Lung (tissue), 12 donors: ENCODE data around the gene SSTR3. TPM values are rescaled to one million over a fixed set of nuclear protein-coding genes. Genes with fewer than 3 reads are reported as not detected.

ENCODE experiments used
- ATAC-seq: fragments of 200-7000 bp; cut with Tn5 transposase; one replicate; pipeline ENCODE4 v1.9.1; 2020; ENCODE audit warnings: moderate number of reproducible peaks; ENCODE audit not compliant: insufficient read depth, low FRiP score
- DNase-seq, 3 donors: peaks; one replicate each; pipeline ENCODE4 v3.0.0-alpha.2; 2013 to 2017
- H3K27ac ChIP-seq, 2 donors: one replicate each; pipeline ENCODE4 v1.5.1; 2013; ENCODE audit warnings: mild to moderate bottlenecking in 2 of 2, moderate library complexity in 2 of 2, control low read depth in 1 of 2, inconsistent platforms in 1 of 2, low read depth in 1 of 2, low read length in 1 of 2
- H3K27me3 ChIP-seq, 3 donors: one replicate each; pipeline ENCODE4 v1.5.1; 2013; ENCODE audit warnings: low read length in 2 of 3; ENCODE audit not compliant: control insufficient read depth in 3 of 3, insufficient read depth in 3 of 3
- H3K36me3 ChIP-seq, 4 donors: one replicate each; pipeline ENCODE4 v1.5.1; 2013; ENCODE audit warnings: low read length in 4 of 4, mild to moderate bottlenecking in 1 of 4, moderate library complexity in 1 of 4; ENCODE audit not compliant: control insufficient read depth in 4 of 4, insufficient read depth in 4 of 4
- H3K4me1 ChIP-seq, 5 donors: one replicate each; pipeline ENCODE4 v1.5.1; 2013; ENCODE audit warnings: low read length in 5 of 5, mild to moderate bottlenecking in 2 of 5, moderate library complexity in 1 of 5; ENCODE audit not compliant: control insufficient read depth in 5 of 5, insufficient read depth in 5 of 5
- H3K4me3 ChIP-seq: one replicate; pipeline ENCODE4 v1.5.1; 2013; ENCODE audit warnings: mild to moderate bottlenecking, control low read depth, moderate library complexity
- H3K9ac ChIP-seq, 2 donors: one replicate each; pipeline ENCODE4 v1.5.1; 2013; ENCODE audit warnings: low read length in 2 of 2, control low read depth in 1 of 2; ENCODE audit not compliant: insufficient read depth in 1 of 2
- H3K9me3 ChIP-seq, 4 donors: one replicate each; pipeline ENCODE4 v1.5.1; 2013; ENCODE audit warnings: low read length in 3 of 4, mild to moderate bottlenecking in 1 of 4, moderate library complexity in 1 of 4; ENCODE audit not compliant: control insufficient read depth in 4 of 4, insufficient read depth in 3 of 4
- CTCF ChIP-seq: IDR thresholded peaks from 2 replicates; pipeline ENCODE4 v1.5.1; 2012; ENCODE audit warnings: mild to moderate bottlenecking; ENCODE audit errors: control extremely low read depth, extremely low read depth
- WGBS, 2 donors: extraction: QIAGEN DNeasy Blood & Tissue Kit; methylation state at CpG; one replicate each; pipeline ENCODE4 v1.1.7; 2013; 5-methylcytosine and 5-hydroxymethylcytosine counted together
- polyA plus RNA-seq, 2 donors: library from polyadenylated mRNA; stranded (reverse); fragments of 200-250 nt; gene quantifications; one replicate each; pipeline ENCODE4 v1.2.1, GENCODE V29; 2013
- total RNA-seq, 2 donors: library from RNA; depleted of rRNA in 1 of 2; stranded (reverse); fragments of >200 nt in 1 of 2; gene quantifications; one replicate each; pipeline ENCODE4 v1.2.1, GENCODE V29; 2014 to 2021
- donor health status: control.
- donor health status: control.
- donor health status: Bipolar disorder and iron deficiency.
- donor health status: healthy.
- donor health status: DM: yes; HTN: yes; CAD: no.

The SSTR3 gene
- total and polyA plus RNA-seq, 4 donors, result 0.04 to 0.87 (median 0.10) TPM

DNA sequence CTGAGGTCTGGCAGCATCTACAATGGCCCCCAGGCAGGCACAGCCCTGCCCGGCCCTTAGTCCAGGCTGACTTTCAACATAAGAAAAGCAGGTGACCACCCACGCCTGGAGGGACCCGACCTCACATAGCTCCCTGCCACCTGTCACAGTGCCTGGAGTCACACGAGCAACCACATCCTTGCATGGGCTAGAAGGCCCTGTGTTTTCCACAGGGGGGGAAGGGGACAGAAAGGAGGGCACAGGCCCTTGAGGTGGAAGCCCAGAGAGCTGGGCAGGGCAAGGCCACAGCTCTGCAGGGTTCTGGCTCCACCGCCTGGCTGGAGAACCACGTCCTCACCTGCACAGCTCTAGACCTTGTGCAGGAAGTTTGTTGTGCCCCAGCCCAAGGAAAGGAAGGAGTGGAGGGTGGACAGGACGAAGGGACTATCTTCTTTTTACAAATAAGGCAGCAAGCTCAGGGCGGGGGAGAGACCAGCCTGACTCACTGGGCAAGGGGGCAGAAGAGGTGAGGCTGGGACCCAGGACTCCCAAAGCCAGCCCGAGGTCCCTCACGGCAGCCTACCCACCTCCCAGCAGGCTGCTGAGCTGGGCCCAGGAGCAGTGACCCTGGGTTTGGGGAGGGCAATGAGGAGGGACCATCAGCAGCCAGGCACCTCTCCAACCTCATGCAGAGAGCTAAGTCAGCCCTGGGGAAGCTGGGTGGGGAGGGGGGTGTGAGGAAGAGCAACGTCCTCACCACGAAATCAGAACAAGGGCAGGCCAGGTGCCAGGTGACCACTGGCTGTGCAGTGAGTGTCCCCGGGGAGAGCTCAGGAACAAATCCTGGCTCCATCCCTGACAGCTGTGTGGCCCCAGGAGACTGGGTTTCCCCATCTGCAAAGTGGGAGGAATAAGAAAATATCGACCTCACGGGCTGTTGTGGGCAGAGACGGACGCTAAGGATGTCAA, 28.6 kb downstream of the SSTR3 start:
- Histone ChIP-seq H3K27me3 (no peaks in the 10 kb centered on the region), H3K4me1 (peaks cover 4 to 30% (median 14%) of the 10 kb centered on the region in 5 donors), H3K27ac (no peak overlapping the region), H3K4me3 (no peak overlapping the region), H3K36me3 (peaks cover 0 to 1% (median 0%) of the 10 kb centered on the region in 4 donors), H3K9ac (no peak overlapping the region), H3K9me3 (no peaks in the 10 kb centered on the region)
- WGBS, 2 donors, result 81 to 84% methylated on average over 17 of the region's 17 CpGs
- no peak for TF ChIP-seq CTCF
- DNase-seq (no peak), ATAC-seq (no peak)

DNA sequence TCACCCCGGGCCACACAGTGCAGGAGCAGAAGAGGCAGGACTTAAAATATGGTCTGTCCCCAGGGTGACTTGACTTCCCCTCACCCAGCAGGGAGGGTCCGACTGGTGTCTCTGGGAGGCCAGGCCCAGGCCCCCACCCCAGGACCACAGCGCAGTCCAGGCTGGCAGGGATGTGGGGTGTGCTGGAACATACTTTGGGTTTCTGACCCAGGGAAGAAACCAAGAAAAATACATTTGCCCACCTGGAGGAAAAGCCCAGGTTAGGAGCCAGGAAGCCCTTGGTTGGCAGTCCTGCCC, 29.4 kb downstream of the SSTR3 start:
- DNase-seq (no peak), ATAC-seq (no peak)
- Histone ChIP-seq H3K9me3 (no peaks in the 10 kb centered on the region), H3K27me3 (no peaks in the 10 kb centered on the region), H3K27ac (no peak overlapping the region), H3K4me1 (peaks cover 6 to 30% (median 15%) of the 10 kb centered on the region in 5 donors), H3K36me3 (peaks cover 0 to 1% (median 0%) of the 10 kb centered on the region in 4 donors), H3K9ac (no peak overlapping the region), H3K4me3 (no peak overlapping the region)
- 79 to 80% methylated on average over 3 of the region's 3 CpGs for WGBS, 2 donors
- TF ChIP-seq CTCF, result no peak

DNA sequence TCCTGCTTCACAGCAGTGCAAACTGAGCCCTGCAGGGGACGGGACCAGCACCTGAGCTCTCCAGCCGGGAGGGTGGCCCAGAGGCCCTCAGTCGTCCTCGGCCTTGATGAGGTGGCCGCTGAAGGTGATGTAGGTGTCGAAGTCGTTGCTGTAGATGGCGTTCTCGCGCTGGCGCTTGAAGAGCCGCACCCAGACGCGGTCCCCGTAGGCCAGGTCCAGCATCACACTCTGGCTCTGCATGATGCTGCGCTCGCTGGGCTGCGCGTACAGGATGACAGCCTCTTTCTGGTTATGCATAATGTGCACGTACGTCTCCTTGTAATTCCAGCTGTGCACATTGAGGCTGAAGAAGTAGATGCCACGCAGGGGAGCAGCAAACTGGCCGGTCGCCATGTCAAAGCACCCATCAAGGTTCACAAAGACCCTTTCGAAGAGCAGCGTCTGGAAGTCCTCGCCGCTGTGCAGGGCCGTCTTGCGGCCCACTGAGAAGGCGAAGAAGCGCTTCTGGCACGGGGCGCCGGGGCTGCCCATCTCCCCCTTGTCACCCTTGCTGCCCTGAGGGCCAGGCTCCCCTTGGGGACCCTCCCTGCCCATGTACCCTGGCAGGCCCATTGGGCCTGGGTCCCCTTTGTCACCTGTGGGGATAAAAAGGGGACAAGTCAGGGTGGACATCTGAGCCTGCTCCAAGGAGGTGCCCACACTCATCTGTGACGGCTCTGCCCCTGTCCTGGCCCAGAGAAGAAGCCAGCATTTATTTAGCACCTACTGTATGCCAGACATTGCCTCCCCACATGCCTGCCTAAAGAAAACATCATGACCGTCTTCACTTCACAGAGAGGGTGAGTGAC, 30.0 kb downstream of the SSTR3 start:
- no peak for TF ChIP-seq CTCF
- no peak overlapping the region for H3K4me3 ChIP-seq
- H3K36me3 ChIP-seq, result peaks cover 0 to 1% (median 0%) of the 10 kb centered on the region in 4 donors
- H3K27me3 ChIP-seq, result no peaks in the 10 kb centered on the region
- ATAC-seq, result no peak
- H3K9ac ChIP-seq, result no peak overlapping the region
- 85 to 93% methylated on average over 36 to 37 of the region's 37 CpGs for WGBS, 2 donors
- H3K9me3 ChIP-seq, result no peaks in the 10 kb centered on the region
- H3K27ac ChIP-seq, result no peak overlapping the region
- no peak for DNase-seq
- peaks cover 6 to 26% (median 12%) of the 10 kb centered on the region in 5 donors for H3K4me1 ChIP-seq
